ENCODE measurements around the gene POT1. TPM values are rescaled to one million over a fixed set of nuclear protein-coding genes. Genes with fewer than 3 reads are reported as not detected.
A peak's percentile ranks its signal among the peaks of the same experiment; 100 is the strongest.

Gene POT1
- total and polyA plus RNA-seq, 5 donors from 2014 or later = 17.1 to 27.7 (median 20.3) TPM

DNA sequence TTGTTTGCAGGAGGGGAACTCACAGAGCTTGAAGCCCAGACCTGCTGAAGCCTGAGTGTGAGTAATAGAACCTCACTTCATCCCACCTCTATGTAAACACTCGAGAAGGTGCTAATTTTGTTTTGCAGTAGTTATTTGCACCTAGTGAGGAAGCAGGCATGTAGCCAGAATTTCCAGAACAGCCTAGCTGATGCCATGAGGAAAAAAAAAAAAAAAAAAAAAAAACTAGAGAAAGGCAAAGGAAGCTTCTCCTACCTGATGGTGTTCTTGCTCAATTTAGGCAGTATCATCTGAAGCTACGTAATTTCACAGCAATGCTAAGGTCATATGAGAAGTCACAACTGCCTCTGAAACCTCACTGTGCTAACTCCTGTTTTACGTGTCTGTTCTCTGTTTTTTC lies 150.4 kb downstream of the POT1 start:
- H3K27me3 Mint-ChIP-seq = peaks cover under 1% of the 10 kb centered on the region
- Histone ChIP-seq H3K9me3 (ENCODE audit: control insufficient read depth in 2 of 2, low read length in 2 of 2) (no peaks in the 10 kb centered on the region), H3K36me3 (ENCODE audit: control insufficient read depth, insufficient read depth, low read length) (no peaks in the 10 kb centered on the region), H3K4me3 (ENCODE audit: low read depth, low read length) (no peak overlapping the region), H3K4me1 (ENCODE audit: control insufficient read depth, insufficient read depth, low read length, poor library complexity, severe bottlenecking) (no peaks in the 10 kb centered on the region), H3K27ac (ENCODE audit: insufficient read depth, low read length, poor library complexity, severe bottlenecking) (no peak overlapping the region), H3K27me3 (ENCODE audit: control insufficient read depth, insufficient read depth, low read length) (no peaks in the 10 kb centered on the region)
- no peaks in the 10 kb centered on the region for H3K36me3 Mint-ChIP-seq
- no peak overlapping the region for H3K27ac Mint-ChIP-seq
- no peak for DNase-seq
- no peaks in the 10 kb centered on the region for H3K4me1 Mint-ChIP-seq
- peaks cover 0 to 5% (median 0%) of the 10 kb centered on the region in 7 donors for H3K9me3 Mint-ChIP-seq
- no peak for ATAC-seq (ENCODE audit: low read depth in 2 of 2)
- no peak overlapping the region for H3K4me3 Mint-ChIP-seq

DNA sequence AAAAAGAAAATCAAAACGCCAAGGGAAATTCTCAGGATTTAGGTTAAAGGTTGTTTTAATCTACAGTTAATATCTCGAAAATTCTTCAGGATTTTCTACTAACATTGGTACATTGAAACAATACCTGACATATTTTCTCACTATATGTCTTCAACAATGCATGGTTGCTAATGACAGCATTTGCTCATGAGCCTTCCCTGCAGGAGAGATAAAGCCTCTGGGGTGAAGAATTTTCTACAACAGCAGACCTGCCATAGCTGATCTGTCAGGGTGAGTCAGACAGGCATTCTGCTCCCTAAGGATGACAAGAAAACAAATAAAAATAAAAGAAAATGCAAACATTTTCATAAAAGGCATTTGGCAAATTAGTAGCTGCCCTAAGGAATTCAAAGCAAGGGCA lies 152.4 kb downstream of the POT1 start:
- Mint-ChIP-seq H3K4me1 (no peaks in the 10 kb centered on the region), H3K36me3 (no peaks in the 10 kb centered on the region), H3K9me3 (peaks cover 0 to 5% (median 0%) of the 10 kb centered on the region in 7 donors), H3K4me3 (no peak overlapping the region), H3K27me3 (peaks cover 8% of the 10 kb centered on the region), H3K27ac (no peak overlapping the region)
- no peaks in the 10 kb centered on the region for H3K4me1 ChIP-seq (ENCODE audit: control insufficient read depth, insufficient read depth, low read length, poor library complexity, severe bottlenecking)
- H3K27me3 ChIP-seq (ENCODE audit: control insufficient read depth, insufficient read depth, low read length) = no peaks in the 10 kb centered on the region
- no peak overlapping the region for H3K27ac ChIP-seq (ENCODE audit: insufficient read depth, low read length, poor library complexity, severe bottlenecking)
- ATAC-seq (ENCODE audit: low read depth in 2 of 2) = no peak
- no peaks in the 10 kb centered on the region for H3K9me3 ChIP-seq (ENCODE audit: control insufficient read depth in 2 of 2, low read length in 2 of 2)
- no peak for DNase-seq
- no peak overlapping the region for H3K4me3 ChIP-seq (ENCODE audit: low read depth, low read length)
- no peaks in the 10 kb centered on the region for H3K36me3 ChIP-seq (ENCODE audit: control insufficient read depth, insufficient read depth, low read length)

DNA sequence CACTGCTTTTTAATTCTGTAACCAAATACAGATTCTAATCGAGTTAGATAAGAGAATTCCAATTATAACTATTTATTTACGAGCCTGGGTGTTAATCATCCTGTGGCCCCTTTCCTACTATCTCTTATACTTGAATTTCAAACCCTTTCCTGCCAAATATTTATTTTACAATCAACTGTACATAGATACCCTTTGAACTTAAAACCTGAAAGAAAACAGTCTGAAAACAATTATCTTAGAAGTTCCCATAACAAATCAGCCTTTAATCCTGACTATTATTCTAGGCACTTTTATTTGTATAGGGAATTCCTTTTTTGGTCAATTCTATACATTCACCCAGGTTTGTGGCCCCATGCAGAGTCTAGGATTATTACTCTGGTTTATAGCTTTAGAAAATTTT lies 153.5 kb downstream of the POT1 start:
- Mint-ChIP-seq H3K4me3 (no peak overlapping the region), H3K4me1 (no peaks in the 10 kb centered on the region), H3K27ac (no peak overlapping the region), H3K36me3 (no peaks in the 10 kb centered on the region), H3K9me3 (peaks cover 0 to 3% (median 0%) of the 10 kb centered on the region in 7 donors), H3K27me3 (peaks cover 16% of the 10 kb centered on the region)
- DNase-seq (no peak), ATAC-seq (ENCODE audit: low read depth in 2 of 2) (no peak)
- no peaks in the 10 kb centered on the region for H3K36me3 ChIP-seq (ENCODE audit: control insufficient read depth, insufficient read depth, low read length)
- no peaks in the 10 kb centered on the region for H3K27me3 ChIP-seq (ENCODE audit: control insufficient read depth, insufficient read depth, low read length)
- no peak overlapping the region for H3K27ac ChIP-seq (ENCODE audit: insufficient read depth, low read length, poor library complexity, severe bottlenecking)
- H3K9me3 ChIP-seq (ENCODE audit: control insufficient read depth in 2 of 2, low read length in 2 of 2) = no peaks in the 10 kb centered on the region
- no peaks in the 10 kb centered on the region for H3K4me1 ChIP-seq (ENCODE audit: control insufficient read depth, insufficient read depth, low read length, poor library complexity, severe bottlenecking)
- no peak overlapping the region for H3K4me3 ChIP-seq (ENCODE audit: low read depth, low read length)

DNA sequence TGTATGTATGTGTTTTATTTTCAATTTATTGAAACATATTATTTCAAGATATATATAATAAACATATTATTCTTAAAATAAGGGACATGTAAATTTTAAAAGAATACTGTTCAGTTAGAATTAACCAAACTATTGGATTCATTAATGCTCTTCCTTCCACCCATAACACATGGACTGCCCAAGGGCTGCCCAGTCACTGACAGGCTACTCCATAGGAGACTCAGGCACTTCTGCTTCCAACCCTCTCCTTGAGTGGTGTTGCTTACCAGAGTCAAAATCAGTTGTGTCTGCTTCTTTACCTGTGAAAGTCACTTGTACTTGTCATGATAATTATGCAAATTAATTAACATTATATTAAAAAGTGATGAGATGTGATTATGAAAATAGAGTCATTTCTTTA lies 154.2 kb downstream of the POT1 start:
- no peak for DNase-seq
- no peaks in the 10 kb centered on the region for H3K36me3 ChIP-seq (ENCODE audit: control insufficient read depth, insufficient read depth, low read length)
- no peak overlapping the region for H3K27ac ChIP-seq (ENCODE audit: insufficient read depth, low read length, poor library complexity, severe bottlenecking)
- Mint-ChIP-seq H3K27me3 (peaks cover 19% of the 10 kb centered on the region), H3K9me3 (peaks cover 0 to 3% (median 0%) of the 10 kb centered on the region in 7 donors), H3K27ac (no peak overlapping the region), H3K4me1 (no peaks in the 10 kb centered on the region), H3K36me3 (no peaks in the 10 kb centered on the region), H3K4me3 (no peak overlapping the region)
- H3K9me3 ChIP-seq (ENCODE audit: control insufficient read depth in 2 of 2, low read length in 2 of 2) = no peaks in the 10 kb centered on the region
- H3K27me3 ChIP-seq (ENCODE audit: control insufficient read depth, insufficient read depth, low read length) = no peaks in the 10 kb centered on the region
- H3K4me3 ChIP-seq (ENCODE audit: low read depth, low read length) = no peak overlapping the region
- ATAC-seq (ENCODE audit: low read depth in 2 of 2) = no peak
- no peaks in the 10 kb centered on the region for H3K4me1 ChIP-seq (ENCODE audit: control insufficient read depth, insufficient read depth, low read length, poor library complexity, severe bottlenecking)

DNA sequence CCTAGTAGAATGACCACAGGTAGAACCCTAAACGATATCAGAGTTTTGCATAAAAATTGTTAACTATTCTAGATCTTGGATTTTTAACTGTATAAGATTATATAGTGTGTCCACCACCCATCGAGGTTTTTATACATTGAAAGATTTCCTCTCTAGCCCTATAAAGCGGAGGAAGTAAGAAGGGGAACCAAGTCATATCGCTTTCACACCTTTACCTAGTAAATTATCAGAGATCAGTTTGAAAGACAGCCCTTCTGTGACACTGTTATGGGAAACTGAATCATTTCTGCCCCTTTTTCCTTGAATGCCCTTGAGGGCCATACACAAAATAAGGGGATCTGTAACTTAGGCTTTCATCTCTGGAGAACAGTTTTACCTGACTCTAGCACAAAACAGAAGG lies 155.7 kb downstream of the POT1 start:
- no peaks in the 10 kb centered on the region for H3K4me1 ChIP-seq (ENCODE audit: control insufficient read depth, insufficient read depth, low read length, poor library complexity, severe bottlenecking)
- DNase-seq (no peak), ATAC-seq (ENCODE audit: low read depth in 2 of 2) (no peak)
- H3K9me3 Mint-ChIP-seq = peaks cover 0 to 3% (median 0%) of the 10 kb centered on the region in 7 donors
- H3K27me3 ChIP-seq (ENCODE audit: control insufficient read depth, insufficient read depth, low read length) = no peaks in the 10 kb centered on the region
- H3K4me3 ChIP-seq (ENCODE audit: low read depth, low read length) = no peak overlapping the region
- no peak overlapping the region for H3K4me3 Mint-ChIP-seq
- H3K27me3 Mint-ChIP-seq = peaks cover 21% of the 10 kb centered on the region
- no peak overlapping the region for H3K27ac ChIP-seq (ENCODE audit: insufficient read depth, low read length, poor library complexity, severe bottlenecking)
- no peaks in the 10 kb centered on the region for H3K9me3 ChIP-seq (ENCODE audit: control insufficient read depth in 2 of 2, low read length in 2 of 2)
- H3K27ac Mint-ChIP-seq = peak overlapping the region in 1 of 3 donors; percentile 10
- no peaks in the 10 kb centered on the region for H3K4me1 Mint-ChIP-seq
- no peaks in the 10 kb centered on the region for H3K36me3 ChIP-seq (ENCODE audit: control insufficient read depth, insufficient read depth, low read length)
- H3K36me3 Mint-ChIP-seq = no peaks in the 10 kb centered on the region

GRCh38 chr7:124773339-124773738 lies 156.3 kb downstream of the POT1 start:
- Histone ChIP-seq H3K4me1 (ENCODE audit: control insufficient read depth, insufficient read depth, low read length, poor library complexity, severe bottlenecking) (no peaks in the 10 kb centered on the region), H3K4me3 (ENCODE audit: low read depth, low read length) (no peak overlapping the region), H3K9me3 (ENCODE audit: control insufficient read depth in 2 of 2, low read length in 2 of 2) (no peaks in the 10 kb centered on the region), H3K27me3 (ENCODE audit: control insufficient read depth, insufficient read depth, low read length) (no peaks in the 10 kb centered on the region), H3K36me3 (ENCODE audit: control insufficient read depth, insufficient read depth, low read length) (no peaks in the 10 kb centered on the region), H3K27ac (ENCODE audit: insufficient read depth, low read length, poor library complexity, severe bottlenecking) (no peak overlapping the region)
- no peak overlapping the region for H3K27ac Mint-ChIP-seq
- DNase-seq = no peak
- H3K4me1 Mint-ChIP-seq = no peaks in the 10 kb centered on the region
- no peaks in the 10 kb centered on the region for H3K36me3 Mint-ChIP-seq
- ATAC-seq (ENCODE audit: low read depth in 2 of 2) = no peak
- no peak overlapping the region for H3K4me3 Mint-ChIP-seq
- H3K9me3 Mint-ChIP-seq = peaks cover 0 to 3% (median 0%) of the 10 kb centered on the region in 7 donors
- peaks cover 21% of the 10 kb centered on the region for H3K27me3 Mint-ChIP-seq

Other genes with a start within 250 kb of the POT1 start
- not detected for gene GPR37, start 164.0 kb downstream of the POT1 start, total RNA-seq
- not detected for gene GPR37, start 164.0 kb downstream of the POT1 start, polyA plus RNA-seq